Globus pallidus (tissue), 1 donor: ENCODE data around the gene FANK1.
"Not testable (repeated sequence)": the region's sequence is repeated elsewhere in the genome, so short reads cannot be mapped to it uniquely, and the experiment has no call there.

Experiments used
- DNase-seq: peaks from one replicate; pipeline ENCODE4 v3.0.0-alpha.2; 2015; ENCODE audit warnings: low spot score

Gene FANK1

DNA sequence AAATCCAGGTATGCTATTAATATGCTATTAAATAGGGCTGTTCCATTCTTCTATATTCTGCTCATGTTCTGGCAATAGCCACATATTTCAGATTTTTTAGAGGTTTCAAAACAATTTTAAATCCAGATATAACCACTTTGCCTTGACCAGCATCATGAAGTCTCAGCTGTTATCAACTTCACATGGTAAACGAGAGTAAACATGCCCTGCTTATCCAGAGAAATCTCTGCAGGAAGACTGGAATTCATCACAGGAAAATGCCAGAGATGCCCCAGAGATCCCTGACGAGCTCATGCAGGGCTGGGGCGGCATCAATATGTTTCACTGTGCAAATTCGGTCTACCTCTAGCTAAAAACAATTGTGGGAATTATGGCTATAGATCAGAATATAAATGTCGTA, 126.5 kb downstream of the FANK1 start:
- DNase-seq: no peak

DNA sequence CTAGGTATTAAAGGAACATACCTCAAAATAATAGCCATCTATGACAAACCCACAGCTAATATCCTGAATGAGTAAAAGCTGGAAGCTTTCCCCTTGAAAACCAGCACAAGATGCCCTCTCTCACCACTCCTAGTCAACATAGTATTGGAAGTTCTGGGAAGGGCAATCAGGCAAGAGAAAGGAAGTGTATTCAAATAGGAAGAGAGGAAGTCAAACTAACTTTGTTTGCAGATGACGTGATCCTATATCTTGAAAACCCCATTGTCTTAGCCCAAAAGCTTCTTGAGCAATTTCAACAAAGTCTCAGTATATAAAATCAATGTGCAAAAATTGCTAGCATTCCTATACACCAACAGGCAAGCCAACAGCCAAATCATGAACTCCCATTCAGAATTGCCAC, 131.3 kb downstream of the FANK1 start:
- no peak for DNase-seq

GRCh38 chr10:126029999-126030398, 133.6 kb downstream of the FANK1 start:
- DNase-seq: no peak

GRCh38 chr10:126034586-126034985, 138.2 kb downstream of the FANK1 start:
- DNase-seq: no peak

DNA sequence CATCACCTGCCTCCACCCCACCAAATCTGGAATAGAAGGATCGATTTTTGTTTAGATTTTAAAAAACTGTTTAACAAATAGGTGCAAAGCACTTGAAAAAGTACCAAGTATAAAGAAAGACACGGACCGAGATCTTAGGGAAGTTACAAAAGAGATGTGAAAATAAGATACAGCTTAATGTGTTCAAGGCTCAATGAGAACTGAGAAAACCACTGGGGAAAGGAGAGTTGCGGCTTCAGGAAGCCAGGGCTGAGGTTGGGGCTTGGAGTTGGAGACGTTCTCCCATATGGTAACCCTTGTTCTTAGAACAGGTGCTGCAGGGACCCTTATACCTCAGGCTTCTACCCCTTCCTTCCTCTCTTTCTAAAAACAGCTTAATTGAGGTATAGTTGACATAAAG, 140.2 kb downstream of the FANK1 start:
- DNase-seq: no peak

DNA sequence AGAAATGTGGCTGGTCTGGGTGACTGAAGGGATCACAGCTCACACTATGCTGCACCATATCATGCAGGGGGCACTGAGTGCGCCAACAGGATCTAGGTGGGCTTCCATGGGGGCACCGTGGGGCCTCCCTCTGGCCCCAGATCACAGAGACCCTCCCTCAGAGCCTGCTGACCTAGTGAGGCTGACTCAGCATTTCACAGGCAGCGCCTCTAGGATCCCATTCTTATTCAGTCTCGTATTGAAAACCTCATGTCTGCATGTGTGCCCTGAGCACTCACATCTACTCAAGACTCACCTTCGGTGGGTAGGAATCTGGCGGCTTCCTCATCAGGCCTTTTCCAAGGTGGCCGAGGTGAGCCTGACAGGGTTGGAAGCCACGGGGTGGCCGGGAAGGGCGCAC, 141.6 kb downstream of the FANK1 start:
- no peak for DNase-seq

DNA sequence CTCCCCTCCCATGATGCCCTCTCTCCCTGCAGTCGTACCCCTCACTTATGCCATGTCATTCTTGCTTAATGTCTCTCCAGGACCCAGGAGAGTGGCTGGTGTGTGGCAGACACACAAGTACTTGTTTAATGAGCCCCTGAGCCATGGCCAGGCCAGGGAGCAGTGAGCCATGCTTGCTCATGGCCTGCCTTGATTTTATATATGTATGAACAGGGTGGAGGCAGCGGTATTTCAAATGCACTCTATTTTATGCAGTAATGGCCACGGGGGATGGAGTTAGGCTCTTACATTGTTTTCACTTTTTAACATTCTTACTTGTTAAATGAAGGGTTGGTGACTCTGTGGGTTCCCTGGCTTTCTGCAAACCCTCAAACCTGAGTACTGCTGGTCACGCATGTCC, 144.8 kb downstream of the FANK1 start:
- no peak for DNase-seq

DNA sequence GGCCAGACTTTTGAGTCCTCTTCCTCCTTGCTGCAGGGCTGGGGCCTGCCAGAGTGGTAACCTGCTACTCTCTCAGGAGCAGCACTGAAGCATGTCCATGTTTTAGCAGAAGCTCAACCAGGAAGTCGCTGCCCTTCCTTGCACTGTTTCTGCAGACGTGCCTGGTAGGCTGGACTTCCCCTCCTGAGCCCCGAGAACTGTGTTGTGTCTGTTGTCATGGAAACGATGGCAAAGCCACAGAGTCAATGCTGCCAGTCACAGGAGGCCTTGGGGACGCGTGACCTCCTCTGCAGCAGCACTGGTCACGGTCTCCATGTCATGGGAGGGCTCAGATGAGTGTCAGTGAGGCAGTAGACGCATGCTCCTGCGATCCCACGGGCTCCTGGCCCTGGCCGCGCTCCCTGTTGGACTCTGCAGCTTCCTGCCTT, 145.5 kb downstream of the FANK1 start:
- peak; percentile 74 for DNase-seq

DNA sequence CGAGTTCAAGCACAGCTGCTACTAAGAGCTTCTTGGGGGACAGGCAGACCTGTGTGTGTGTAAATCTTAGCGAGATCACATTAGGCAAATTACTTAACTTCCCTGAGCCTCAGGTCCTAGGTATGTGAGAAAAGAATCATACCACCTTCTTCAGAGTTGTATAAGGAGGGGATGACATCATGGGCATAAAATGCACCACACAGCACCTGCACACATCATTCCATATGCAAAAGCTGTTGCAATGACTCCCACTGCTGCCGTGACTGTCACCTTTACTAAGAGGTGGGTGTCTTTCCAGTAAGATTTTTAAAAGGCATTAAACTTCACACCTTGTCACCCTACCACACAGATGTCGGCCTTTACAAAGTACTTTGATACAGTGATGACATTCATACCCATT, 146.0 kb downstream of the FANK1 start:
- DNase-seq: no peak

GRCh38 chr10:126042906-126043305, 146.5 kb downstream of the FANK1 start:
- DNase-seq: no peak

DNA sequence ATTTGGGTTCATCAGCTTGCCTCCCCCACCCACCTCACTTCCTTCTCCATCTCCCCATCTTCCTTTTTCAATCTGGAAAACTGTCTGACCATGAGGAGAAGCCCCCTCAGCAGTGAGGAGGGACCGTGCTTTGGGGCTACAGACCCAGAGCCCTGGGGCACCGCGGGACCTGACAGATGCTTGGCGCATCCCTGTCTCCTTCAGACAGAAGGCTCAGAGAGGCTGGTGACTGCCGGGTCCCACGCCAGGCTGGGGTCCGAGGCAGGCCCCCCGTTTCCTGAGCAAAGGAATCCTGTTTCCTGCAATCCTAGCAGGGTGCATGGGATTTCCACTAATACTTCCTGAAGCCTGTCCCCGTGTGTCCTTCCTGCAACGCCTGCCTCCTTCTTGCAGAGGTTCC, 147.0 kb downstream of the FANK1 start:
- no peak for DNase-seq

DNA sequence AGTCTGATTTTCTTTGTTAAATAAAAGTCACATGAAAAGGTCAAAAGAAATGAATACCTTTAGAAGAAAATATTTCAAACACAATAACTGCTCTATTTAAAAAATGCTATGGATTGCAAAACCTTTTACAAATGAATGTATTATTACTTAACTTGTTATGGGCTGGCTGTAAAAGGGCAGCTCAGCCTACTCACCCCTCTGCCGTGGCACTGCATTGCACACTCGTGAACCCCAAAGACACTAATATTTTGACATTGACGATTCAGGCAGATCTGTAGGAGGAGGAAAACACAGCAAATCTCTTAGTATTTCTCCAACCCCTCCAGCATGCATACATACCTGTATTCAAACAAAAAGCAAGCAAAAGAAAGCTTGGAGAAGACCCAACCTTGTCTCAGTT, 149.5 kb downstream of the FANK1 start:
- DNase-seq: no peak

- no peak for DNase-seq
Measured at GRCh38 chr10:126046831-126047230, 150.5 kb downstream of the FANK1 start.

- not testable (repeated sequence) for DNase-seq
Measured at GRCh38 chr10:126047749-126048148, 151.4 kb downstream of the FANK1 start.

- DNase-seq: no peak
Measured at GRCh38 chr10:126049759-126050700, 153.7 kb downstream of the FANK1 start.

DNA sequence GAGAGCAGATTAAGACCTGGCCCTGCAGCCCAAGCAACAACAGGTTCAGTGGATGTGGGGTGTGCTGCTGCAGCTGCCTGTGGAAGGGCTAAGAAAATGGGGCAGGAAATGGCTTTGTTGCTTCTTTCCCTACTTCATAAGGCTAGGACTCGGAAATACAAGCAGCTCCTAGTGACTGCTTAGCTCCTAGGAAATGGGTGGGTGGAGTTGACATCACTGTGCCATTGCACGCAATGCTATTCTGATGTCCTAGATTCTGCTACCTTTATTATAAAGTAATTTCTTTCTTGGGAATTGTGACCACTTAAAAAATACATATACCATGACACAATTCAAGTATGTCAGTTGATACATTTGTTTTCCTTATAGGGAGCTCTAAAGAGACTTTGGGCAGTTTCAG, 155.8 kb downstream of the FANK1 start:
- no peak for DNase-seq

DNA sequence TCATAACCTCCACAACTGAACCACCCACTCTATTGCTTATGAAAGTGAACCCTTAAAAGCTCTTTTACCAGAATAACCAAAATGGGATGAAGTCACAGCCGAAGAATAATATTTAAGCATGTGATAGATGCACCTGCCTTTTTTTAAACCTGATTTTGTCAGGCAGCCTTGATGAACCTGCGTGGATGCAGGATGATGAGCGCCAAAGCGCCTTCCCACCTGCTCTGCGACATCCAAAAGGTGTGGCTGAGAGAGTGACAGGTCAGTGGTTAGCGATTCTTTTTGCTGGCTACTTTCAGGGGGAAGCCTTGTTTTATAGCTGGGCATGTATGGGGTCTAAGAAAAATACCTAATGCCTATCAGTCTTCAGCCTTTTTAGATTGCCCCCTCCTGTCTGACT, 157.8 kb downstream of the FANK1 start:
- DNase-seq: no peak

GRCh38 chr10:126057494-126057893, 161.1 kb downstream of the FANK1 start:
- DNase-seq: no peak

GRCh38 chr10:126058104-126058503, 161.7 kb downstream of the FANK1 start:
- DNase-seq: no peak

DNA sequence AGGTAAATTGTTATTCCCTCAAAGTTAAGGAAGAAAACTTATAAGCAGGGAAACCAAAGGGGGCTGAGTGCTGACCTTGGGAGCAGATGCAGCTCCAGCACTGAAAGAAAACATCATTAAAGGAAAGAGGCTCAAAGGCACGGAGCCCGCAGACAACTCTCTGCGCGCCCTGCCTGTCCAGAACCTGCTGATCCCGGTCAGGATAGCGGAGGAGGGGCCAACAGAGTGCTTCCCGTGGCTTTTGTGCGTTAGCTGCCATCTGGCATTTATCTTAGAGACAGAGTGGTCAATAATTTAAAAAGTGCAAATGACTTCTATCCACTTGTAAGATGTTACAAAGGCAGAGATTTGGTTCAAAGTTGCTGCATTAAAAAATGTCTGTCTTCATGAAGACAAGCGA, 162.1 kb downstream of the FANK1 start:
- no peak for DNase-seq
